Heart left ventricle (tissue), 13 donors: ENCODE data around the gene CCDC50.

Experiments used
- POLR2A ChIP-seq, 2 donors: fragments of 450-650 bp; IDR thresholded peaks; one replicate each; pipeline ENCODE4 v1.6.1; 2017; ENCODE audit warnings: antibody characterized with exemption in 2 of 2, mild to moderate bottlenecking in 2 of 2, moderate library complexity in 2 of 2
- TF ChIP-seq, protein P1 (sequence below), 12 donors: fragments of 200-600 bp; sonication (generic) in 4 of 12; IDR thresholded peaks; one replicate each; pipeline versions ENCODE4 v1.5.0 to v1.8.0; 2018 to 2022; ENCODE audit warnings: antibody characterized with exemption in 12 of 12, mild to moderate bottlenecking in 5 of 12
- donor health status: ischemic (EF 13 %, LVEDD 7.1; RV severe dilation, severe dysfunction).
- donor health status: DM: no; HTN: yes; CAD: no.
- donor health status: DM: no; HTN: no; CAD: no.
- donor health status: ischemic (EF 25% LVEDD 6.9; RV normal size, moderate dysfunction).
- donor health status: ischemic (EF 25% LVEDD 5.7; RV mildly dilated, moderate dysfunction).
- donor health status: ischemic (EF 35%, LVEDD 5.7; RV mildly dilated, moderate dysfunction).
- donor health status: nonischemic (EF 11% LVEDD 7.7; RV severe dilation, severe dysfunction).
- donor health status: DM: yes; HTN: yes; CAD: no.
- donor health status: PGD.
- donor health status: ischemic (EF 29% LVEDD 5.4; RV normal size, mild dysfunction).
- donor health status: nonischemic (EF 23%, LVEDD 6.1; RV moderate dilation, normal function).

DNA sequence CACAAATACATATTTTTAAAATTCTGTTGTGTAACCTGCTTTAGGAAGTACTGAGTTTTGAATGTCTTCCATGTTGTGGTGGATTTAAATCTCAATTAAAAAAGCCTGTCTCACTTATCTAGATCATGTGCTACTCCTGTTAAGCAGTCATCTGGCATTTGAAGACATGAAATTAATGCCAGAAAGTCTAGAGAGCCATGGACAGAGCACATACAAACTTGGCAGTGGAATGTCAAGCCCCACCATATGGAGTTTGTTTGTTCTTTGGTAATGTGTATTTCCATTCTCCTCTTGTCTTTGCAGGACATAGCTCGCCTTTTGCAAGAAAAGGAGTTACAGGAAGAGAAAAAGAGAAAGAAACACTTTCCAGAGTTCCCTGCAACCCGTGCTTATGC is 40.4 kb downstream of the CCDC50 start:
- TF ChIP-seq, protein P1, sequence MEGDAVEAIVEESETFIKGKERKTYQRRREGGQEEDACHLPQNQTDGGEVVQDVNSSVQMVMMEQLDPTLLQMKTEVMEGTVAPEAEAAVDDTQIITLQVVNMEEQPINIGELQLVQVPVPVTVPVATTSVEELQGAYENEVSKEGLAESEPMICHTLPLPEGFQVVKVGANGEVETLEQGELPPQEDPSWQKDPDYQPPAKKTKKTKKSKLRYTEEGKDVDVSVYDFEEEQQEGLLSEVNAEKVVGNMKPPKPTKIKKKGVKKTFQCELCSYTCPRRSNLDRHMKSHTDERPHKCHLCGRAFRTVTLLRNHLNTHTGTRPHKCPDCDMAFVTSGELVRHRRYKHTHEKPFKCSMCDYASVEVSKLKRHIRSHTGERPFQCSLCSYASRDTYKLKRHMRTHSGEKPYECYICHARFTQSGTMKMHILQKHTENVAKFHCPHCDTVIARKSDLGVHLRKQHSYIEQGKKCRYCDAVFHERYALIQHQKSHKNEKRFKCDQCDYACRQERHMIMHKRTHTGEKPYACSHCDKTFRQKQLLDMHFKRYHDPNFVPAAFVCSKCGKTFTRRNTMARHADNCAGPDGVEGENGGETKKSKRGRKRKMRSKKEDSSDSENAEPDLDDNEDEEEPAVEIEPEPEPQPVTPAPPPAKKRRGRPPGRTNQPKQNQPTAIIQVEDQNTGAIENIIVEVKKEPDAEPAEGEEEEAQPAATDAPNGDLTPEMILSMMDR (IDR thresholded peaks at IDR 0.05): no peak
- no peak for TF ChIP-seq POLR2A (IDR thresholded peaks at IDR 0.05)
